Measurements from ENCODE around the gene SLITRK1.

SLITRK1 gene, protein sequence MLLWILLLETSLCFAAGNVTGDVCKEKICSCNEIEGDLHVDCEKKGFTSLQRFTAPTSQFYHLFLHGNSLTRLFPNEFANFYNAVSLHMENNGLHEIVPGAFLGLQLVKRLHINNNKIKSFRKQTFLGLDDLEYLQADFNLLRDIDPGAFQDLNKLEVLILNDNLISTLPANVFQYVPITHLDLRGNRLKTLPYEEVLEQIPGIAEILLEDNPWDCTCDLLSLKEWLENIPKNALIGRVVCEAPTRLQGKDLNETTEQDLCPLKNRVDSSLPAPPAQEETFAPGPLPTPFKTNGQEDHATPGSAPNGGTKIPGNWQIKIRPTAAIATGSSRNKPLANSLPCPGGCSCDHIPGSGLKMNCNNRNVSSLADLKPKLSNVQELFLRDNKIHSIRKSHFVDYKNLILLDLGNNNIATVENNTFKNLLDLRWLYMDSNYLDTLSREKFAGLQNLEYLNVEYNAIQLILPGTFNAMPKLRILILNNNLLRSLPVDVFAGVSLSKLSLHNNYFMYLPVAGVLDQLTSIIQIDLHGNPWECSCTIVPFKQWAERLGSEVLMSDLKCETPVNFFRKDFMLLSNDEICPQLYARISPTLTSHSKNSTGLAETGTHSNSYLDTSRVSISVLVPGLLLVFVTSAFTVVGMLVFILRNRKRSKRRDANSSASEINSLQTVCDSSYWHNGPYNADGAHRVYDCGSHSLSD

DNA sequence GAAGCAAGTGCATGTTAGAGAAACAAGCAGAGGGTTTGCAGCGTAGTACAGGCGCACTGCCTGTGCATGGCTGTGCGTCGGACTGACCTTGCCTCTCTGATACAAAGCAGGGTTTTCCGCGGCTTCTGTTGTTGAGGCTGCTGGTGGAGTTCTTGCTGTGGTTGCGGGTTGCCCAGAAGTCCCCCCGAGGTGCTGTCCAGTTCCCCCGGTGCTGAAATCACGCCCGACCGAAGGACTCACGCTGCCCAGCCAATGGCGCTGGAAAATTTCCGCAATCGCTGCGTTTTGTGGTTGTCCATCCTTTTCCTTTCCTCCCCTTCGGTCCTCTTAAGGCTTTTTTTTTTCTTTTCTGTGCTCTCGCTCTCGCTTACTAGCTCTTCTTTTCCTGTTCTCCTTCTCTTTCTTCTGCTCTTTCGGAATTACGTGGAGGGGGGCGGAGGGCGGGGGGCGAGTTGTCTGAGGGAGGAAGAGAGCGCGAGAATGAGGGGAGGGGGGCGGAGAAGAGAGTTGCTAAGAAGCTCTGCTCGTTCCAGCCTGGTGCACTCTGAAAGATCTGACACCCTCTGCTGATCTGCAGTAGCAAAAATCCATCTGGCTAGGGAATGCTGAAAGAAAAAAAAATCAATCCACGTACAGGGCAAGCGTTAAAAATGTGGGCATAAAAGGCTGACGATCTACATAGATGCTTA lies at the start of gene SLITRK1:
Gene SLITRK1 (minus strand): TSS at position 558 of the 689 bp plus-strand sequence. CDS start 967 bp downstream, outside the sequence.
- DNase-seq (ENCODE audit: low read depth in 3 of 3, low spot score in 1 of 3): no peak

GRCh38 chr13:83929157-83929556 lies 46.9 kb upstream of the SLITRK1 start:
- no peak for DNase-seq (ENCODE audit: low read depth in 3 of 3, low spot score in 1 of 3)

GRCh38 chr13:83919775-83920174 lies 37.5 kb upstream of the SLITRK1 start:
- DNase-seq (ENCODE audit: low read depth in 3 of 3, low spot score in 1 of 3): no peak

DNA sequence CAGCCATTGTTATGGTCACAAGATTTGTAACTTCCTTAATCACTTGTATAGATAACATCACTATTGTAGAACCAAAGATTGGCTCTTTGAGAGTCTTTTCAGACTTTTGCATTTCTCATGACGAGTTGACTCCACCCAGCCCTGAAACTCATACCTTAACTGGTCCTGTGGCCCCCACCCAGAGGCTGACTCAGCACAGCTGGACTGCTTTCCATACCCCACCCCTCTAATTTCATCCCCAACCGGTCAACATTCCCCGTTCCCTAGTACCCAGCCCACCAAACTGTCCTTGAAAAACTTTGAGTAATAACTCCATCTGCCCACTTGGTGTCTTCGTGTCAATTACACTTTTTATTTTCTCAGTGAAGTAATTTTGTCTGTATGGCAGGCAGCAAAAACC lies 32.1 kb upstream of the SLITRK1 start:
- no peak for DNase-seq (ENCODE audit: low read depth in 3 of 3, low spot score in 1 of 3)

DNA sequence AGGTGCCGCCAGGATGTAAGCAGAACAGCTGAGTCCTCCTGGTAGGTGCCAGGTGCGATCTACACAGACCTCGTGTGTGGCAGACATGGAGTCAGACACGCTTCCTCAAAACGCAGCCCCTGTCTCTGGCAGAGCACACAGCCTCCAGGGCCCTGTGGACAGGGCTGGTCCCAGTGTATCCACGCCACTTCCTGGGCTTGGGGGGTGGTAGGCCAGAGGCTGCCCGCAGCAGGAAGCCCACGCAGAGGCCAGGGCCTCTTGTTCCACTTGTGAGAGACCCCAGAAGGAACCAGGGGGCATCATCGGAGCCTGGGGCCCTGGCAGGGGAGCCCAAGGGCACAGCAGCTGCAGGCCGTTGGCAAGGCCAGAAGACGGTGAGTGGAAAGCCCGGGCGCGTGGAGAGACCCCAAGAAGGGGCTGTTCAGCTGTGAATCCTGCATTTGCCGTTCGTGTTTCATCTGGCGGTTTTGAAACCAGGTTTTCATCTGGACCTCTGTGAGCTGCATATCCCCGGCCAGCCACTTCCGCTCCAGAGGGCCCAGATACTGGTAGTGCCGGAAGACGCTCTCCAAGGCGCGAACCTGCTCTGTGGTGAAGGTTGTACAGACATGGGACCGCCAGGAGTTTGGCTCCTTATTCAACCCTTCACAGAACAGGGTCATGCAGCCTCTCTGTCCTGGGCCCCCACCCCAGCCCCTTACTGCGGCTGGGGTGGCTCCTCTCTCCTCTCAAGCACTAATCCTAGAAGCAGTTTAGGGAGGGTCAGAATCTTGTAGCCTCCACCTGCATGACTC lies 25.1 kb upstream of the SLITRK1 start:
- DNase-seq (ENCODE audit: low read depth in 3 of 3, low spot score in 1 of 3): no peak

DNA sequence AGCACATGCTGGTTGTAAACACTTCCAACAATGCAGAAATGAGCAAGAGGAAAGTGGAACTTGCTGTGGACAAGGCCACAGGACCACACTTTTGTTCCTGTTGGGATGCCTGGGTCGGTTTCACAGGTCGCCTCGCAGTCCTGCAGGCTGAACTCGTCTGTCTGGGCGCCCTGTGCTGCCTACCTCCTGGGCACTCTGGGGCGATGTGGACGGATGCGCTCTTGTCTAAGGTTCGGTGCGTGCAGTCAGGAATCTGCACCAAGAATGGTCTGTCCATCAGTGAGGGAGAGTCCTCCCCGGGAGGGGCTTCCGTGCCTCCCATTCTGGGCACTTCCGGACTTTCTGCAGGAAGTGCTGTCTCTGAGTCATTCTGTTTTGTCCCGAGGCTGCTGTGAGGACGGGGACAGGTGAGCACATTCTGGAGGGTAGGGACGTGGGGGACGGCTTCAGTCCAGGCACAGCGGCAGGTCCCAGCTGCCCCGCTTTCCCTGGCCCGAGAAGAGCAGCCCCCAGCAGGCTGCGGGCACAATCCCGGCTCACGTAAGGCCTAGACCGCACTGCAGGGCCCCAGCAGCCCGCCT lies 24.1 kb upstream of the SLITRK1 start:
- DNase-seq (ENCODE audit: low read depth in 3 of 3, low spot score in 1 of 3): no peak

GRCh38 chr13:83905641-83906040 lies 23.4 kb upstream of the SLITRK1 start:
- no peak for DNase-seq (ENCODE audit: low read depth in 3 of 3, low spot score in 1 of 3)

DNA sequence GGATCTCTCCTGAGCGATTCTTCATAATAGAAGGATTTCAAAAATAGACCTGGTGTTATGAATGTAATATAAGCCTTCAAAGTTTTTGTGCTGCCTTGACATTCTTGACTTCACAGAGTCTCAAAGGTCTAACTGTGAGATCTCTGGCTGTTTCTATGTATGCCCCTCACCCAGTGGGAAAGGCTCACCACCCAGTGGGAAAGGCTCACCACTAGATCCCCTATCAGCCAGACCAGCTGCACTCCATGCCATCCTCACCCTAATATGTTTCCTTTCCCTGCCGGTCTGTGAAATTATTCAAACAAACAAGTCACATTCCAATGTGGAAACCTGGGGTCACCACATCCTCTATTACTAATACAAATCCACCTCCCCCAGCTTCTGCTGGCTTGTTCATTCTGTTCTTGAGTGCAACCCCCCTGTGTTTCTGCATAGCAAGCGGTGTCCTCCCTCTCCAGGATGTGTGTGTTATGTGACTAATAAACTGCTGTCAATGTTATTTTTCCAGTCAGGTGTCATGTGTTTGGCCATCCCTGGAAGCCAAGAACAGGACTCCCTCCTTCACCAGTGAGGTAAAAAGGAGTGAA lies 13.8 kb upstream of the SLITRK1 start:
- no peak for DNase-seq (ENCODE audit: low read depth in 3 of 3, low spot score in 1 of 3)

- DNase-seq (ENCODE audit: low read depth in 3 of 3, low spot score in 1 of 3): no peak
Observed at GRCh38 chr13:83890358-83890757, 8.1 kb upstream of the SLITRK1 start.

DNA sequence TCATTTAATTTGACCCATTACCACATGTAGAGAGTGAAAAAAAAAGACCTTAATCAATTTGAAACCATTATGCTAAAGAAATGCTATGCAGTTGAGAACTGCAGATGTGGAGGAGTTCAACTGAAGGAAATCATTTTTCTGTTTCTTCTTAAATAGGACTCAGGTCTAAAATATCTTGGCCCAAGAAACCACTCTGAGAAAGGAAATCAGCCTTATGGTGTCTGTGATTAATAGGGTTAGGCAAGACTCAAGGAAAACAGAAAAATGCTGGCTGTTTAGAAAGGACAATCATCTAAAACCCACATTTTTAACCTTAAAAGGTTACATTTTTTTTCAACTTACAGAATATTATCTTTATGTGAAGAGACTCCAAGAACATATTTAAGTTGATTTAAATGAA lies 1.9 kb upstream of the SLITRK1 start:
- no peak for DNase-seq (ENCODE audit: low read depth in 3 of 3, low spot score in 1 of 3)

DNA sequence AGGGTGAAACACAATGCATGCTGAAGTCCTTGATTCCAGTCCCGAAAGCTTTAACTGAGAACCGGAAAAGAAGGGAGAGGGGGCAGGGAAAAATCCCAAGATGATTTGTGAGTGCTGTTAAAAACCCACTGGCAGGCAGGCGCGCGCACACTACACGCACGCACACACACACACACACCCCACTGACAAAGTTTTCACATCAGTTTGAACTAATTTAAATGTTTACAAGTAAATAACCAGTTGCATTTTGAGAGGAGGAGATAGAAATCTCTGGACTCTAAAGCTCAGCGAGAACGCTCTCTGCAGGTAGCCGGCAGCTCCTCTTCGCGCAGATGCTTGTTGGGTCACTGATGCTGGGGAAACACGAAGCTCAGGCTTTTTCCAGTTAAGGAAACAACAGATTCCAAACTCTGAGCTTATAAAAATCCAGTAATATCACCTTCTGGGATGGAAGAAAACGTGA lies 818 bp upstream of the SLITRK1 start:
- DNase-seq (ENCODE audit: low read depth in 3 of 3, low spot score in 1 of 3): no peak

GRCh38 chr13:83882606-83882959 lies 309 bp upstream of the SLITRK1 start:
- no peak for DNase-seq (ENCODE audit: low read depth in 3 of 3, low spot score in 1 of 3)

- DNase-seq (ENCODE audit: low read depth in 3 of 3, low spot score in 1 of 3): no peak
Observed at GRCh38 chr13:83881140-83881684, 1.1 kb downstream of the SLITRK1 start.

DNA sequence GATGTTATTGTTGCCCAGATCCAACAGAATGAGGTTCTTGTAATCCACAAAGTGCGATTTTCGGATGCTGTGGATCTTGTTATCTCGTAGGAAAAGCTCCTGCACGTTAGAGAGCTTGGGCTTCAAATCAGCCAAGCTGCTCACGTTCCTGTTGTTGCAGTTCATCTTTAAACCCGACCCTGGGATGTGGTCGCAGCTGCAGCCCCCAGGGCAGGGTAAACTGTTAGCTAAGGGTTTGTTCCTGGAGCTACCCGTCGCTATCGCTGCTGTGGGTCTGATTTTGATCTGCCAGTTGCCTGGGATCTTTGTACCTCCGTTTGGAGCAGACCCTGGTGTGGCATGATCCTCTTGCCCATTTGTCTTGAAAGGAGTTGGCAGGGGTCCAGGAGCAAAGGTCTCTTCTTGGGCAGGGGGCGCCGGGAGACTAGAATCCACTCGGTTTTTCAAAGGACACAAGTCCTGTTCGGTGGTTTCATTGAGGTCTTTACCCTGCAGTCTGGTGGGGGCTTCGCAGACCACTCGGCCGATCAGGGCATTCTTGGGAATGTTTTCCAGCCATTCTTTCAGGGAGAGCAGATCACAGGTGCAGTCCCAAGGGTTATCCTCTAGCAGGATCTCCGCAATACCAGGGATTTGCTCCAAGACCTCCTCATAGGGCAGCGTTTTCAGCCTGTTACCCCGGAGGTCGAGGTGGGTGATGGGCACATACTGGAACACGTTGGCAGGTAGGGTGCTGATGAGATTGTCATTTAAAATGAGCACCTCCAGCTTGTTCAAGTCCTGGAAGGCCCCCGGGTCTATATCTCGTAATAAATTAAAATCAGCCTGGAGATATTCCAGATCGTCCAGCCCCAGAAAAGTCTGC lies 1.8 kb downstream of the SLITRK1 start:
- no peak for DNase-seq (ENCODE audit: low read depth in 3 of 3, low spot score in 1 of 3)

GRCh38 chr13:83879431-83880171 lies 2.7 kb downstream of the SLITRK1 start:
- DNase-seq (ENCODE audit: low read depth in 3 of 3, low spot score in 1 of 3): no peak

DNA sequence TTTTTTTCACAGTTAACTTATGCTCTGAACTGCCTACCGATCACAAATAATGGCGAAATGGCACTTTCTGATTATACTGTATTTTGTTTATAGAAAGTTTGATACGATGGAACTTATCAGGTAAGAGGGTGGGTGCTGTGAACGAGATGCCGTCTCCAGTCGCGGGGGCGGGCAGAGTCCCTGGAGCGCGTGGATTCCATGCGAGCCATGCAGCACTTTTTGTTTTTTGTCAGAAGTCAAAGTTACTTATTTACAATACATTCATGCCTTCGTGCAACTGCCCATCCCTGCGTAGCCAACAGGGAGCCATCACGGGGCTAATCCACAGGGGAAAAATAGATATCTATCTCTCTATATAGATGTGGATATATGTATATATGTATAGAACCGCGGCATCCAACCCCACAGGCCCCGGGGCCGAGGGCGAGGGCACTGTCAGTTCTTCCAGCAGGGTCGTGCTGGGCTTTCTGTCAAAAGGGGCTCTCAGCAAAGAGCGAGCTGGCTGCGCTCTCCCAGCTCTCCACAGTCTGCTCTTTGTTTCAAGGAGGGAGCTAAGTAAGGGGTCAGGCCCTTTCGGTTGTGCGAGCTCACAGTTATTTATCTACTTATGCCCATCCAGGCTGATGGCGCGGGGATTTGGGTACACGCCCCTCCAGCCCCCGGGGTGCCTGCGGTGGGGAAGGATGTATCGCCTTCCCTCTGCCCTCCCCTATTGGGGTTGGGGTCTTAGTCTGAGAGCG lies 3.4 kb downstream of the SLITRK1 start:
- no peak for DNase-seq (ENCODE audit: low read depth in 3 of 3, low spot score in 1 of 3)

DNA sequence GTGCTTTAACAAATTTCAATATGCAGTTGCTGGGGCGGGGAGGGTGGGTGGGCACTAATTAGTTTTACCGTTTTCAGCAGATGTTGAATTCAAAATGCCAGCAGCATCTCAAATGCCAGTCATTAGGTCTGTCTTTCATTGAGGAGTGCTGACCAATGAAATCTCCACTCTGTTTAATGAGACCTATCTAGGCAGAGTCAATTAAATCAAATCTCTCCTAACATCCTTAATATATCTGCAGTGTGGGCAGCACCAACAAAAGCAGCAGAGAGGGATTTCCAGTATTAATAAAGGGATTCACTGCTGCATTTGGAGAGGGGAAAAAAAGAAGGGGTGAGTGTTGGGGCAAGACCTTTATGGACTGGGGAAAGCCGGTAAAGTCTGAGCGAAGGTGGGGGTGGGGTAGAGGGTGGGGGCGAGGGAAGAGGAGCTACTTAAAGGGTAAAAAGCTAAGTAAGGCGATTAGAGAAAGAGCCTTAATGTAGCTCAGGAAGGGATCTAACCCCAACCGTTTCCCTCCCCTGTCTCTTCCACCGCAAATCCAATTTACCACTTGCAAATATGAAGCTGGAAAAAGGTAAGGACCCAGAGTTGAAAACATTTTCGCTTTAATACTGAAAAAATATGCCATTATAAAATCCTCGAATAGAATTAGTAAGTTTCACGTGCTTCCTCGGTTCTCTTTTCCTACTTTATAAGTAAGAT lies 4.5 kb downstream of the SLITRK1 start:
- no peak for DNase-seq (ENCODE audit: low read depth in 3 of 3, low spot score in 1 of 3)
